A549 (cell line): ENCODE results near the gene KRTAP13-3. TPM values are rescaled to one million over a fixed set of nuclear protein-coding genes. Genes with fewer than 3 reads are reported as not detected.

Source experiments
- ATAC-seq, 2 experiments: fragments of 200-7000 bp in 1 of 2; fragments of >200 bp in 1 of 2; cut with Nextera tagmentation in 1 of 2; cut with Tn5 transposase in 1 of 2; 3 replicates each; pipeline versions ENCODE4 v1.8.0 to v1.9.1; 2018 to 2020; ENCODE audit warnings: mild to moderate bottlenecking in 1 of 2, moderate library complexity in 1 of 2
- CTCF ChIA-PET: fragments of 300-600 bp; sonication (Branson Sonifier 250); formaldehyde crosslinking; extraction: SDS; loops from one replicate; lab custom pipeline; 2021; ENCODE audit warnings: antibody characterized with exemption, inconsistent platforms; lab: Yijun Ruan, JAX
- POLR2A ChIA-PET: fragments of 350-600 bp; formaldehyde crosslinking; extraction: SDS; loops from one replicate; lab custom pipeline; 2021; ENCODE audit warnings: antibody characterized with exemption, inconsistent platforms; lab: Yijun Ruan, JAX
- DNase-seq, 2 experiments: peaks; one replicate each; pipeline versions ENCODE4 v3.0.0 to v3.0.0-alpha.2; 2011 to 2016; ENCODE audit warnings: low read depth in 1 of 2, low spot score in 1 of 2
- FAIRE-seq: peaks from 2 replicates; lab custom pipeline; 2011; peaks lifted over from hg19 to GRCh38; lab: Jason Lieb, UNC
- H3K27ac ChIP-seq, 2 experiments: fragments of >200 bp; sonication (Bioruptor Twin); formaldehyde crosslinking; 3 replicates each; pipeline ENCODE4 v1.5.1; 2016 to 2017
- H3K4me1 ChIP-seq: fragments of >200 bp; sonication (Bioruptor Twin); formaldehyde crosslinking; 3 replicates; pipeline ENCODE4 v1.6.1; 2016
- H3K4me2 ChIP-seq: fragments of >200 bp; sonication (Bioruptor Twin); formaldehyde crosslinking; 3 replicates; pipeline ENCODE4 v1.6.1; 2016
- H3K4me3 ChIP-seq: fragments of >200 bp; sonication (Bioruptor Twin); formaldehyde crosslinking; 3 replicates; pipeline ENCODE4 v1.5.1; 2016
- H3K9me3 ChIP-seq: fragments of >200 bp; sonication (Bioruptor Twin); formaldehyde crosslinking; 3 replicates; pipeline ENCODE4 v1.6.1; 2016
- CBX8 ChIP-seq: fragments of 200-600 bp; sonication (generic); IDR thresholded peaks from 2 replicates; pipeline ENCODE4 v1.6.1; 2016
- CHD2 ChIP-seq: fragments of 150-350 bp; IDR thresholded peaks from 2 replicates; pipeline ENCODE4 v1.6.1; 2014; ENCODE audit warnings: low read length; ENCODE audit not compliant: partially characterized antibody
- CTCF ChIP-seq: fragments of >200 bp; sonication (Bioruptor Twin); formaldehyde crosslinking; IDR thresholded peaks from 3 replicates; pipeline ENCODE4 v1.5.1; 2016
- EHMT2 ChIP-seq: fragments of 200-600 bp; sonication (generic); IDR thresholded peaks from 2 replicates; pipeline ENCODE4 v1.6.1; 2016; ENCODE audit warnings: antibody characterized with exemption, low read depth, mild to moderate bottlenecking, moderate library complexity
- ELK1 ChIP-seq: fragments of 150-350 bp; IDR thresholded peaks from 2 replicates; pipeline ENCODE4 v1.6.1; 2014; ENCODE audit warnings: low read depth, mild to moderate bottlenecking, low read length
- EP300 ChIP-seq, 2 experiments: fragments of >200 bp; sonication (Bioruptor Twin); formaldehyde crosslinking; IDR thresholded peaks; 2 replicates in 1 of 2; 3 replicates in 1 of 2; pipeline ENCODE4 v1.6.1; 2016 to 2017
- FOSB ChIP-seq: fragments of 250-450 bp; sonication (Bioruptor Pico); IDR thresholded peaks from 2 replicates; pipeline ENCODE4 v1.5.0; 2020; ENCODE audit warnings: mild to moderate bottlenecking, moderate library complexity
- FOSL2 ChIP-seq, 2 experiments: fragments of 450-650 bp in 1 of 2; fragments of >200 bp in 1 of 2; sonication (Bioruptor Twin) in 1 of 2; formaldehyde crosslinking; IDR thresholded peaks; 2 replicates each; pipeline versions ENCODE4 v1.5.0 to v1.6.1; 2016 to 2020; ENCODE audit warnings: mild to moderate bottlenecking in 1 of 2, moderate library complexity in 1 of 2
- GATA3 ChIP-seq: IDR thresholded peaks from 2 replicates; pipeline ENCODE4 v1.6.1; 2012; ENCODE audit warnings: borderline replicate concordance
- HDAC2 ChIP-seq: fragments of 200-600 bp; sonication (generic); IDR thresholded peaks from 2 replicates; pipeline ENCODE4 v1.6.1; 2016
- HOXB5 ChIP-seq: fragments of 250-450 bp; sonication (Bioruptor Pico); IDR thresholded peaks from 2 replicates; pipeline ENCODE4 v1.5.0; 2020; ENCODE audit warnings: mild to moderate bottlenecking, moderate library complexity
- KDM1A ChIP-seq: fragments of 200-600 bp; sonication (generic); IDR thresholded peaks from 2 replicates; pipeline ENCODE4 v1.6.1; 2016; ENCODE audit warnings: low read depth, mild to moderate bottlenecking
- MAFK ChIP-seq: fragments of 450-650 bp; IDR thresholded peaks from 2 replicates; pipeline ENCODE4 v1.6.1; 2014; ENCODE audit not compliant: partially characterized antibody
- MAZ ChIP-seq: fragments of 150-350 bp; IDR thresholded peaks from 2 replicates; pipeline ENCODE4 v1.6.1; 2014; ENCODE audit warnings: antibody characterized with exemption, low read depth, low read length, borderline replicate concordance
- NPAS2 ChIP-seq: fragments of 250-450 bp; sonication (Bioruptor Pico); IDR thresholded peaks from 2 replicates; pipeline ENCODE4 v1.8.0; 2022; ENCODE audit warnings: mild to moderate bottlenecking, moderate library complexity, borderline replicate concordance
- PHF8 ChIP-seq: fragments of 200-600 bp; sonication (generic); IDR thresholded peaks from 2 replicates; pipeline ENCODE4 v1.6.1; 2016; ENCODE audit warnings: low read depth, mild to moderate bottlenecking, antibody characterized with exemption, moderate library complexity, borderline replicate concordance
- POLR2A ChIP-seq: IDR thresholded peaks from 2 replicates; pipeline ENCODE4 v1.6.1; 2012; ENCODE audit warnings: mild to moderate bottlenecking, low read length
- RFX5 ChIP-seq: fragments of 450-650 bp; IDR thresholded peaks from 2 replicates; pipeline ENCODE4 v1.7.1; 2014; ENCODE audit warnings: antibody characterized with exemption, mild to moderate bottlenecking, moderate library complexity
- RNF2 ChIP-seq: fragments of 200-600 bp; sonication (generic); IDR thresholded peaks from 2 replicates; pipeline ENCODE4 v1.6.1; 2016; ENCODE audit warnings: low read depth, mild to moderate bottlenecking, antibody characterized with exemption, moderate library complexity, borderline replicate concordance
- WGBS: methylation state at CpG from one replicate; pipeline ENCODE4 v1.1.6; 2017; ENCODE audit errors: missing lambda C conversion rate; 5-methylcytosine and 5-hydroxymethylcytosine counted together
- polyA plus RNA-seq, 4 experiments: library from polyadenylated mRNA; depleted of rRNA in 3 of 4; stranded (reverse); fragments of >200 nt; fragmentation: RNase III in 1 of 4; extraction: RNeasy Plus Mini Kit Qiagen cat#74134 plus additional on column Dnase treatment in 1 of 4; gene quantifications; 2 replicates in 3 of 4; 3 replicates in 1 of 4; pipeline ENCODE4 v1.2.3, GENCODE V29; 2011 to 2017

Gene KRTAP13-3
- polyA plus RNA-seq, 2 of the 4 experiments (the other 2 are of a cell fraction): not detected

GRCh38 chr21:30448514-30448913, 22.8 kb upstream of the KRTAP13-3 start (continued):
- TF ChIP-seq FOSB: no peak
- TF ChIP-seq, all 56 proteins: peak for 0

GRCh38 chr21:30447056-30447455, 21.3 kb upstream of the KRTAP13-3 start:
- no peak for DNase-seq
- CTCF ChIA-PET: no interaction called here

GRCh38 chr21:30444204-30444603, 18.5 kb upstream of the KRTAP13-3 start:
- TF ChIP-seq MAFK: no peak
- DNase-seq: no peak
- no peaks in the 10 kb centered on the region for H3K4me1 ChIP-seq
- WGBS: 0% methylated on average over 1 of the region's 1 CpG
- no peak overlapping the region for H3K4me2 ChIP-seq
- H3K27ac ChIP-seq: no peak overlapping the region
- H3K4me3 ChIP-seq: no peak overlapping the region
- no peak for FAIRE-seq
- CTCF ChIA-PET: no interaction called here
- no peak for ATAC-seq
- H3K9me3 ChIP-seq: no peaks in the 10 kb centered on the region
- POLR2A ChIA-PET: no interaction called here

More at GRCh38 chr21:30447056-30447455, 21.3 kb upstream of the KRTAP13-3 start:
- Histone ChIP-seq H3K4me3 (no peak overlapping the region), H3K27ac (no peak overlapping the region), H3K4me2 (no peak overlapping the region), H3K4me1 (no peaks in the 10 kb centered on the region), H3K9me3 (no peaks in the 10 kb centered on the region)
- no peak for TF ChIP-seq ELK1
- TF ChIP-seq RFX5: no peak
- no peak for TF ChIP-seq KDM1A
- TF ChIP-seq RNF2: no peak
- no peak for TF ChIP-seq MAFK
- TF ChIP-seq EP300 (IDR thresholded peaks at IDR 0.05): no peak
- TF ChIP-seq PHF8: no peak
- no peak for TF ChIP-seq CHD2
- TF ChIP-seq EHMT2: no peak
- TF ChIP-seq NPAS2: no peak
- no peak for TF ChIP-seq HOXB5 (CRISPR knock-in tag)
- no peak for TF ChIP-seq FOSL2 (IDR thresholded peaks at IDR 0.05)
- TF ChIP-seq FOSL2 (CRISPR knock-in tag; IDR thresholded peaks at IDR 0.05): no peak
- no peak for TF ChIP-seq CTCF
- no peak for TF ChIP-seq POLR2A
- TF ChIP-seq CBX8: no peak
- TF ChIP-seq GATA3: no peak
- no peak for TF ChIP-seq MAZ
- no peak for TF ChIP-seq HDAC2
- WGBS: 0% methylated on average over 4 of the region's 4 CpGs
- ATAC-seq (no peak), FAIRE-seq (no peak)
- POLR2A ChIA-PET: no interaction called here

GRCh38 chr21:30443226-30443625, 17.5 kb upstream of the KRTAP13-3 start:
- ATAC-seq: no peak
- no peak overlapping the region for H3K4me3 ChIP-seq
- TF ChIP-seq EP300 (IDR thresholded peaks at IDR 0.05): no peak
- TF ChIP-seq, all 56 proteins: peak for 0
- ChIA-PET CTCF (no interaction called here), POLR2A (no interaction called here)
- Histone ChIP-seq H3K4me2 (no peak overlapping the region), H3K9me3 (no peaks in the 10 kb centered on the region), H3K4me1 (no peaks in the 10 kb centered on the region), H3K27ac (no peak overlapping the region)
- FAIRE-seq (no peak), DNase-seq (no peak)
